K562 (cell line): Measurements from ENCODE around the gene PHF19. TPM values are rescaled to one million over a fixed set of nuclear protein-coding genes. Genes with fewer than 3 reads are reported as not detected.

Experiments used
- ATAC-seq: fragments of 200-7000 bp; cut with Tn5 transposase; 3 replicates; pipeline ENCODE4 v1.9.1; 2020; ENCODE audit warnings: moderate library complexity
- BruUV-seq: library from RNA; stranded (reverse); fragments of 400-500 nt; replicated peaks from 2 replicates; lab custom pipeline; 2021; lab: Mats Ljungman, UMichigan
- CTCF ChIA-PET: fragments of 300-600 bp; formaldehyde crosslinking; extraction: SDS; loops from one replicate; lab custom pipeline; 2021; ENCODE audit warnings: low intra/inter-chr PET ratio; lab: Yijun Ruan, JAX
- POLR2A ChIA-PET: fragments of 300-600, 350-650 bp; sonication (Branson Sonifier 250); formaldehyde crosslinking; extraction: SDS; loops from one replicate; lab custom pipeline; 2021; ENCODE audit warnings: antibody characterized with exemption, inconsistent platforms; lab: Yijun Ruan, JAX
- DNase-seq, 4 experiments: peaks; one replicate each; pipeline versions ENCODE4 v3.0.0 to v3.0.0-alpha.2; 2011 to 2018; ENCODE audit warnings: low spot score in 3 of 4, mixed read lengths in 3 of 4; ENCODE audit errors: extremely low read depth in 1 of 4
- FAIRE-seq: peaks from 2 replicates; lab custom pipeline; 2011; peaks lifted over from hg19 to GRCh38; lab: Jason Lieb, UNC
- H2AFZ ChIP-seq: 2 replicates; pipeline ENCODE4 v1.6.0; 2011; ENCODE audit warnings: low read depth, low read length, control low read depth, inconsistent platforms
- H3K27ac ChIP-seq: fragments of 200-600 bp; 3 replicates; pipeline ENCODE4 v1.8.0; 2011; ENCODE audit warnings: low read depth, mild to moderate bottlenecking, control low read depth, inconsistent platforms, low read length, moderate library complexity, mixed read lengths; ENCODE audit errors: extremely low read depth
- H3K27me3 ChIP-seq, 2 experiments: fragments of 300-600 bp in 1 of 2; 2 replicates in 1 of 2; 3 replicates in 1 of 2; pipeline versions ENCODE4 v1.6.0 to v1.8.0; 2011; ENCODE audit warnings: inconsistent platforms in 2 of 2, low read length in 2 of 2, mild to moderate bottlenecking in 1 of 2, mixed read lengths in 1 of 2, moderate library complexity in 1 of 2; ENCODE audit not compliant: control insufficient read depth in 2 of 2, insufficient read depth in 2 of 2
- H3K36me3 ChIP-seq: fragments of 300-600 bp; 3 replicates; pipeline ENCODE4 v1.8.0; 2011; ENCODE audit warnings: mild to moderate bottlenecking, low read length, inconsistent platforms; ENCODE audit not compliant: control insufficient read depth, insufficient read depth
- H3K4me1 ChIP-seq, 2 experiments: fragments of 200-600 bp in 1 of 2; replicated peaks in 1 of 2; 2 replicates in 1 of 2; 3 replicates in 1 of 2; pipeline versions ENCODE4 v1.5.1 to v1.8.0; 2011; ENCODE audit warnings: inconsistent platforms in 2 of 2, low read length in 2 of 2, mild to moderate bottlenecking in 1 of 2, mixed read lengths in 1 of 2, moderate library complexity in 1 of 2; ENCODE audit not compliant: control insufficient read depth in 2 of 2, insufficient read depth in 2 of 2
- H3K4me2 ChIP-seq: 2 replicates; pipeline ENCODE4 v1.6.1; 2011; ENCODE audit warnings: low read length, control low read depth, inconsistent platforms, mixed read lengths; ENCODE audit not compliant: insufficient read depth
- H3K4me3 ChIP-seq: fragments of 200-600 bp; sonication (generic), shearing (Covaris generic); 2 replicates; pipeline ENCODE4 v1.5.1; 2016; ENCODE audit warnings: control low read depth, inconsistent platforms
- H3K79me2 ChIP-seq: fragments of 200-600 bp; 3 replicates; pipeline ENCODE4 v1.8.0; 2011; ENCODE audit warnings: low read length, inconsistent platforms; ENCODE audit not compliant: control insufficient read depth, insufficient read depth
- H3K9ac ChIP-seq, 2 experiments: 2 replicates each; pipeline versions ENCODE4 v1.6.0 to v1.6.1; 2011; ENCODE audit warnings: low read depth in 2 of 2, low read length in 2 of 2, control low read depth in 1 of 2, inconsistent platforms in 1 of 2, mild to moderate bottlenecking in 1 of 2, mixed read lengths in 1 of 2; ENCODE audit not compliant: insufficient read depth in 1 of 2
- H3K9me1 ChIP-seq: one replicate; pipeline ENCODE4 v1.6.0; 2011; ENCODE audit warnings: inconsistent platforms, mild to moderate bottlenecking, low read length, moderate library complexity; ENCODE audit not compliant: control insufficient read depth, insufficient read depth
- H3K9me3 ChIP-seq: replicated peaks from 2 replicates; pipeline ENCODE4 v1.5.1; 2011; ENCODE audit warnings: low read depth, low read length, inconsistent platforms; ENCODE audit not compliant: control insufficient read depth, insufficient read depth
- H4K20me1 ChIP-seq: replicated peaks from 2 replicates; pipeline ENCODE4 v1.6.1; 2011; ENCODE audit warnings: low read length, inconsistent platforms, mixed read lengths; ENCODE audit not compliant: control insufficient read depth, insufficient read depth
- ATF3 ChIP-seq, 2 experiments: fragments of 450-650 bp in 1 of 2; sonication (generic) in 1 of 2; formaldehyde crosslinking in 1 of 2; IDR thresholded peaks in 1 of 2; conservative IDR thresholded peaks in 1 of 2; 2 replicates each; pipeline versions ENCODE4 v1.6.1 to v1.8.1; 2016 to 2023; ENCODE audit warnings: mild to moderate bottlenecking in 2 of 2, moderate library complexity in 2 of 2, inconsistent platforms in 1 of 2, missing genetic modification reagents in 1 of 2
- ATF7 ChIP-seq: fragments of 450-650 bp; IDR thresholded peaks from 2 replicates; pipeline ENCODE4 v1.7.1; 2014; ENCODE audit warnings: mild to moderate bottlenecking, moderate library complexity
- MAFK ChIP-seq: IDR thresholded peaks from 2 replicates; pipeline ENCODE4 v1.6.1; 2011; ENCODE audit warnings: low read length, improper control_type of control experiment
- MECOM ChIP-seq: fragments of 250-450 bp; sonication (Bioruptor Pico); IDR thresholded peaks from 2 replicates; pipeline ENCODE4 v1.8.0; 2022; ENCODE audit warnings: inconsistent platforms
- MYC ChIP-seq, 2 experiments: fragments of 250-450 bp in 1 of 2; sonication (Bioruptor Pico) in 1 of 2; IDR thresholded peaks; 2 replicates each; pipeline versions ENCODE4 v1.5.1 to v1.6.1; 2012 to 2021; ENCODE audit warnings: low read depth in 2 of 2, borderline replicate concordance in 1 of 2, improper control_type of control experiment in 1 of 2, low read length in 1 of 2, mild to moderate bottlenecking in 1 of 2, moderate library complexity in 1 of 2
- NR2C2 ChIP-seq, 2 experiments: fragments of 200-800 bp in 1 of 2; sonication (Bioruptor generic) in 1 of 2; sonication (generic) in 1 of 2; formaldehyde crosslinking in 1 of 2; IDR thresholded peaks; 2 replicates each; pipeline versions ENCODE4 v1.6.1 to v1.8.0; 2016 to 2022; ENCODE audit warnings: mild to moderate bottlenecking in 1 of 2, missing compliant biosample characterization in 1 of 2, missing genetic modification characterization in 1 of 2, missing genetic modification reagents in 1 of 2
- NUFIP1 ChIP-seq: fragments of 450-650 bp; IDR thresholded peaks from 2 replicates; pipeline ENCODE4 v1.6.1; 2018; ENCODE audit not compliant: partially characterized antibody
- SAP30 ChIP-seq: fragments of 200-600 bp; sonication (generic); IDR thresholded peaks from 2 replicates; pipeline ENCODE4 v1.6.1; 2012; ENCODE audit warnings: borderline replicate concordance, low read depth, mild to moderate bottlenecking, moderate library complexity, low read length, control low read depth, inconsistent platforms; ENCODE audit not compliant: insufficient read depth, poor library complexity, severe bottlenecking
- TCF7L2 ChIP-seq: fragments of 150-350 bp; IDR thresholded peaks from 2 replicates; pipeline ENCODE4 v1.6.1; 2016; ENCODE audit warnings: low read depth, mild to moderate bottlenecking, low read length, moderate library complexity
- ZFP36 ChIP-seq: fragments of 150-350 bp; IDR thresholded peaks from 2 replicates; pipeline ENCODE4 v1.6.1; 2018; ENCODE audit warnings: low read length, low read depth; ENCODE audit not compliant: partially characterized antibody
- ZNF174 ChIP-seq: fragments of 250-450 bp; sonication (Bioruptor Pico); IDR thresholded peaks from 2 replicates; pipeline ENCODE4 v1.4.0; 2020; ENCODE audit warnings: mild to moderate bottlenecking
- WGBS: fragments of 100-300 bp; shearing (Covaris generic); methylation state at CpG from one replicate; pipeline ENCODE4 v1.1.6; 2016; ENCODE audit warnings: low coverage, mixed read lengths; ENCODE audit not compliant: insufficient coverage; ENCODE audit errors: missing lambda C conversion rate; 5-methylcytosine and 5-hydroxymethylcytosine counted together
- in situ Hi-C: fragments of 300-500 bp; cut with MboI; formaldehyde crosslinking; loops from 4 replicates; pipeline ENCODE4 v1.15.0; 2018; ENCODE audit warnings: inconsistent platforms, mixed read lengths
- intact Hi-C: fragments of 100-400 bp; cut with micrococcal nuclease; formaldehyde crosslinking; loops from 2 replicates; pipeline ENCODE4 v1.14.2; 2022
- polyA plus RNA-seq, 8 experiments: library from polyadenylated mRNA; depleted of rRNA in 4 of 8; stranded (reverse) in 5 of 8; unstranded in 3 of 8; fragments of >200 nt; fragmentation: Nextera tagmentation in 2 of 8; fragmentation: Illumina TruSeq in 1 of 8; extraction: Ambion mirVana in 2 of 8; extraction: Trizol in 1 of 8; gene quantifications; 2 replicates each; pipeline versions ENCODE4 v1.2.1 to v1.2.3, GENCODE V29; 2011 to 2014; ENCODE audit warnings: inconsistent platforms in 1 of 8, missing spikeins in 1 of 8
- total RNA-seq, 7 experiments: library from RNA; depleted of rRNA in 6 of 7; stranded (reverse); fragments of >200 nt in 6 of 7; fragmentation: Illumina TruSeq in 2 of 7; extraction: Trizol in 2 of 7; gene quantifications; 2 replicates each; pipeline versions ENCODE4 v1.2.1 to v1.2.3, GENCODE V29; 2011 to 2021; ENCODE audit warnings: low replicate concordance in 1 of 7

PHF19 gene
- total and polyA plus RNA-seq, 9 of the 15 experiments (the other 6 are each of a cell fraction or from before 2014, with no cell fraction given): 95.8 to 403 (median 255) TPM

- BruUV-seq: no TSS peak
- H3K27me3 ChIP-seq: no peaks in the 10 kb centered on the region
- TF ChIP-seq ZNF174 (CRISPR knock-in tag) (no peak), MYC (IDR thresholded peaks at IDR 0.05; ENCODE audit: low read depth, low read length) (0 out of 2 replicates have a peak, but pooled peaks have one; percentile 8), MYC (CRISPR knock-in tag; IDR thresholded peaks at IDR 0.05; ENCODE audit: borderline replicate concordance, low read depth) (no peak), ATF7 (no peak), TCF7L2 (no peak), MAFK (0 out of 2 replicates have a peak, but pooled peaks have one; percentile 12), SAP30 (peak; percentile 2), MECOM (CRISPR knock-in tag) (no peak), NUFIP1 (no peak), ATF3 (IDR thresholded peaks at IDR 0.05) (no peak), ATF3 (CRISPR knock-in tag; conservative IDR thresholded peaks at IDR 0.05) (0 out of 2 replicates have a peak, but pooled peaks have one; percentile 11), NR2C2 (CRISPR knock-in tag; IDR thresholded peaks at IDR 0.05) (no peak), NR2C2 (tag; IDR thresholded peaks at IDR 0.05) (no peak), ZFP36 (no peak)
- POLR2A ChIA-PET: interaction anchor here (0.8 to 22.9 kb wide), 6 partner anchors 11 to 42 kb away, joined by 5 to 464 read pairs (median 38); partner anchors contain the start of gene PHF19
- no peaks in the 10 kb centered on the region for H3K79me2 ChIP-seq
- H3K9me3 ChIP-seq: no peaks in the 10 kb centered on the region
- no peak for FAIRE-seq
- intact Hi-C loops (no loop called here), in situ Hi-C loops (no loop called here)
- H2AFZ ChIP-seq: peak overlapping the region; percentile 36
- no peaks in the 10 kb centered on the region for H3K36me3 ChIP-seq
- DNase-seq: no peak
- peaks cover 20 to 25% of the 10 kb centered on the region in 2 experiments for H3K4me1 ChIP-seq
- ATAC-seq: no peak
- H3K4me3 ChIP-seq: no peak overlapping the region
- 46% methylated on average over 3 of the region's 3 CpGs for WGBS
- H3K9me1 ChIP-seq: no peaks in the 10 kb centered on the region
- no peak overlapping the region for H3K27ac ChIP-seq
- peak overlapping the region in 1 of 2 experiments; percentile 69; a peak in 1 of 4 replicates for H3K9ac ChIP-seq
- H4K20me1 ChIP-seq: no peaks in the 10 kb centered on the region
- no peak overlapping the region for H3K4me2 ChIP-seq
- CTCF ChIA-PET: no interaction called here
These were observed 8.5 kb upstream of the PHF19 start for GRCh38 chr9:120885457-120885856.
